Neural progenitor cell (in vitro differentiated cells): ENCODE data around the gene CCDC78.

Experiments
- EZH2 ChIP-seq: fragments of 200-600 bp; sonication (generic); IDR thresholded peaks from 2 replicates; pipeline ENCODE4 v1.6.1; 2017; ENCODE audit warnings: antibody characterized with exemption, mild to moderate bottlenecking, moderate library complexity
- TF ChIP-seq, protein P1 (sequence below): fragments of 200-600 bp; sonication (generic); IDR thresholded peaks from 2 replicates; pipeline ENCODE4 v1.5.1; 2017; ENCODE audit warnings: antibody characterized with exemption, mild to moderate bottlenecking

DNA sequence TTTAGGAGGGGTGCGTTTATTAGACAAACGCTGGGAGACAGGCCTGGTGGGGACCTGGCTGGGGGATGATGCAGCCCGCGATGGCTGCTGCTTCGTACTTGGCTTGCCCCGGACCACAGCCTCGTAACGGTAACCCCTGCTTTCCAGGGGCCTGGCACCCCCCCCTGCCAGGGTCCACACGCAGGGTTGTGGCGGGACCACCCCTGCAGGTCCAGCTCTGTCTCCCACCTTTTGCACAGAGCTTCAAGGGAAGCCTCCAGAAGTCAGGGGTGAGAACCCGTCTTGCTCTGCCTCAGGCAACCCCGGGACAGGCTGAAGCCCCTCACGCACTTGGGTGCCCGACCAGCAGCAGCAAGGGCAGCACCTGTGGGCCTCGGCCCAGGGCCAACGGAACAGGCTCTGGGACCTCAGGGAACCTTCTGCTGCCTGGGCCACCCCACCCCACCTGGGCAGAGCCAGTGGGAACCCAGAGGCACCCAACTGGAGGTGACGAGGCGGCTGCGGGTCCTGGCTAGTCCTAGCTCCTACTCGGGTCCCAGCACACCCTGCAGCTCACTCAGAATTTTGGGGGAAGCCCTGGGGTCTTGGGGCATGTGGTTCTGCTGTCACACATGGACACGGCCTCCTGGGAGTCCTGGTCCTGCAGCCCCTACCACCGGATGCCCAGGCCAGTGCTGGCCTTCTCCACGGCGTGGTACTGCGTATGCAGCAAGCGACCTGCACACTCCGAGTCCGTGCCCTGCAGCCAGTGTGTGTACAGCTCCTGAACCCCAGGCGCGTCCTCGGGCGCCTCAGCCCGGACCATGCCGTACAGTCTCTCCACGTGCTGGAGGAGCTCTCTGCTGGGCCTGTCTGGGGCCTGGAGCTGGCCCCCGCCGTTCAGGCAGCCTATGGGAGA lies 3.8 kb upstream of the CCDC78 start:
- TF ChIP-seq, protein P1, sequence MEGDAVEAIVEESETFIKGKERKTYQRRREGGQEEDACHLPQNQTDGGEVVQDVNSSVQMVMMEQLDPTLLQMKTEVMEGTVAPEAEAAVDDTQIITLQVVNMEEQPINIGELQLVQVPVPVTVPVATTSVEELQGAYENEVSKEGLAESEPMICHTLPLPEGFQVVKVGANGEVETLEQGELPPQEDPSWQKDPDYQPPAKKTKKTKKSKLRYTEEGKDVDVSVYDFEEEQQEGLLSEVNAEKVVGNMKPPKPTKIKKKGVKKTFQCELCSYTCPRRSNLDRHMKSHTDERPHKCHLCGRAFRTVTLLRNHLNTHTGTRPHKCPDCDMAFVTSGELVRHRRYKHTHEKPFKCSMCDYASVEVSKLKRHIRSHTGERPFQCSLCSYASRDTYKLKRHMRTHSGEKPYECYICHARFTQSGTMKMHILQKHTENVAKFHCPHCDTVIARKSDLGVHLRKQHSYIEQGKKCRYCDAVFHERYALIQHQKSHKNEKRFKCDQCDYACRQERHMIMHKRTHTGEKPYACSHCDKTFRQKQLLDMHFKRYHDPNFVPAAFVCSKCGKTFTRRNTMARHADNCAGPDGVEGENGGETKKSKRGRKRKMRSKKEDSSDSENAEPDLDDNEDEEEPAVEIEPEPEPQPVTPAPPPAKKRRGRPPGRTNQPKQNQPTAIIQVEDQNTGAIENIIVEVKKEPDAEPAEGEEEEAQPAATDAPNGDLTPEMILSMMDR: no peak
- TF ChIP-seq EZH2: no peak
